CD14-positive monocyte (primary cell): ENCODE data around the gene PDF. TPM values are rescaled to one million over a fixed set of nuclear protein-coding genes. Genes with fewer than 3 reads are reported as not detected.

ENCODE experiments used
- DNase-seq, 3 donors: peaks; one replicate each; pipeline ENCODE4 v3.0.0-alpha.2; 2011 to 2022
- H2AFZ ChIP-seq: 2 replicates; pipeline ENCODE4 v1.6.0; 2012; ENCODE audit warnings: mild to moderate bottlenecking, low read depth, low read length, inconsistent platforms; ENCODE audit not compliant: insufficient read depth, poor library complexity, severe bottlenecking
- H3K27ac ChIP-seq, 2 donors: 1 replicate in 1 of 2; 2 replicates in 1 of 2; pipeline ENCODE4 v1.5.1; 2012 to 2013; ENCODE audit warnings: low read length in 2 of 2, control low read depth in 1 of 2, inconsistent platforms in 1 of 2, low read depth in 1 of 2, mild to moderate bottlenecking in 1 of 2
- H3K27me3 ChIP-seq, 2 donors: one replicate each; pipeline versions ENCODE4 v1.6.0 to v1.6.1; 2011 to 2013; ENCODE audit warnings: low read length in 2 of 2; ENCODE audit not compliant: control insufficient read depth in 2 of 2, insufficient read depth in 2 of 2
- H3K36me3 ChIP-seq, 2 donors: replicated peaks in 1 of 2; 1 replicate in 1 of 2; 2 replicates in 1 of 2; pipeline versions ENCODE4 v1.5.1 to v1.6.1; 2012 to 2013; ENCODE audit warnings: low read length in 2 of 2, control low read depth in 1 of 2, inconsistent platforms in 1 of 2, mild to moderate bottlenecking in 1 of 2; ENCODE audit not compliant: insufficient read depth in 2 of 2, control insufficient read depth in 1 of 2
- H3K4me1 ChIP-seq, 2 donors: 1 replicate in 1 of 2; 2 replicates in 1 of 2; pipeline versions ENCODE4 v1.5.1 to v1.6.1; 2012 to 2013; ENCODE audit warnings: low read length in 2 of 2, control low read depth in 1 of 2, inconsistent platforms in 1 of 2, mild to moderate bottlenecking in 1 of 2, moderate library complexity in 1 of 2; ENCODE audit not compliant: insufficient read depth in 2 of 2, control insufficient read depth in 1 of 2
- H3K4me2 ChIP-seq: replicated peaks from 2 replicates; pipeline ENCODE3; 2012; ENCODE audit warnings: low read length, moderate library complexity, mild to moderate bottlenecking; ENCODE audit not compliant: poor library complexity, severe bottlenecking; ENCODE audit errors: extremely low read depth
- H3K4me3 ChIP-seq, 3 experiments: fragments of 200-600 bp in 1 of 3; sonication (generic) in 1 of 3; replicated peaks in 1 of 3; 1 replicate in 2 of 3; 2 replicates in 1 of 3; pipeline ENCODE4 v1.5.1; 2011 to 2013; ENCODE audit warnings: low read length in 3 of 3, mild to moderate bottlenecking in 3 of 3, control low read depth in 2 of 3, low read depth in 2 of 3, inconsistent platforms in 1 of 3, moderate library complexity in 1 of 3
- H3K79me2 ChIP-seq: 2 replicates; pipeline ENCODE4 v1.6.0; 2012; ENCODE audit warnings: mild to moderate bottlenecking, control low read depth, inconsistent platforms, low read length, moderate library complexity; ENCODE audit not compliant: insufficient read depth
- H3K9ac ChIP-seq: 2 replicates; pipeline ENCODE4 v1.6.0; 2017; ENCODE audit warnings: low read length, mild to moderate bottlenecking; ENCODE audit not compliant: insufficient read depth, poor library complexity, severe bottlenecking
- H3K9me3 ChIP-seq, 2 donors: replicated peaks in 1 of 2; 1 replicate in 1 of 2; 2 replicates in 1 of 2; pipeline versions ENCODE4 v1.5.1 to v1.6.1; 2012 to 2013; ENCODE audit warnings: low read length in 2 of 2, control low read depth in 1 of 2; ENCODE audit not compliant: control insufficient read depth in 1 of 2, insufficient read depth in 1 of 2
- H4K20me1 ChIP-seq: 2 replicates; pipeline ENCODE4 v1.6.0; 2012; ENCODE audit warnings: mild to moderate bottlenecking, low read length, control low read depth, moderate library complexity; ENCODE audit not compliant: insufficient read depth
- H3K27ac Mint-ChIP-seq, 7 donors: one replicate each; pipeline ENCODE4 v1.8.0; 2020; ENCODE audit warnings: mild to moderate bottlenecking in 7 of 7, mixed read lengths in 7 of 7, moderate library complexity in 6 of 7, inconsistent platforms in 2 of 7
- H3K27me3 Mint-ChIP-seq, 3 donors: one replicate each; pipeline ENCODE4 v1.8.0; 2021 to 2022; ENCODE audit warnings: low read depth in 3 of 3, mild to moderate bottlenecking in 3 of 3, mixed read lengths in 3 of 3, moderate library complexity in 3 of 3, inconsistent platforms in 1 of 3
- H3K36me3 Mint-ChIP-seq, 2 donors: one replicate each; pipeline ENCODE4 v1.8.0; 2020; ENCODE audit warnings: mixed read lengths in 2 of 2, inconsistent platforms in 1 of 2, mild to moderate bottlenecking in 1 of 2
- H3K4me1 Mint-ChIP-seq: one replicate; pipeline ENCODE4 v1.8.0; 2020; ENCODE audit warnings: mild to moderate bottlenecking, mixed read lengths
- H3K4me3 Mint-ChIP-seq, 2 donors: one replicate each; pipeline ENCODE4 v1.8.0; 2020; ENCODE audit warnings: mild to moderate bottlenecking in 2 of 2, mixed read lengths in 2 of 2, moderate library complexity in 1 of 2
- H3K9me3 Mint-ChIP-seq, 7 donors: one replicate each; pipeline ENCODE4 v1.8.0; 2020 to 2022; ENCODE audit warnings: mixed read lengths in 7 of 7, mild to moderate bottlenecking in 6 of 7, moderate library complexity in 6 of 7, inconsistent platforms in 2 of 7
- CTCF ChIP-seq: fragments of 200-600 bp; IDR thresholded peaks from one replicate; pipeline ENCODE4 v1.8.0; 2022; ENCODE audit warnings: antibody characterized with exemption, mild to moderate bottlenecking
- WGBS: methylation state at CpG from one replicate; pipeline ENCODE4 v1.1.5; 2013; ENCODE audit warnings: missing lambda C conversion rate; ENCODE audit not compliant: insufficient coverage; 5-methylcytosine and 5-hydroxymethylcytosine counted together
- intact Hi-C, 2 donors: fragments of 100-400 bp; cut with micrococcal nuclease; formaldehyde crosslinking; loops; one replicate each; pipeline versions ENCODE4 v1.15.0 to v1.15.1; 2023
- polyA minus RNA-seq: library from RNA; depleted of rRNA, polyadenylated mRNA; stranded (reverse); fragments of >200 nt; gene quantifications from 2 replicates; pipeline ENCODE4 v1.2.3, GENCODE V29; 2012
- polyA plus RNA-seq, 3 donors: library from polyadenylated mRNA; depleted of rRNA in 1 of 3; unstranded in 2 of 3; stranded (reverse) in 1 of 3; fragments of 300-500 nt in 2 of 3; fragments of >200 nt in 1 of 3; fragmentation: Illumina TruSeq in 2 of 3; gene quantifications; 1 replicate in 2 of 3; 2 replicates in 1 of 3; pipeline ENCODE4 v1.2.3, GENCODE V29; 2012 to 2021
- total RNA-seq, 12 experiments: library from RNA in 1 of 12; stranded (reverse) in 1 of 12; fragments of 120-200 nt in 1 of 12; gene quantifications; one replicate each; pipeline ENCODE4 v1.2.4 and lab custom pipeline; 2013 to 2026; ENCODE audit warnings: mixed read lengths in 6 of 12, inconsistent platforms in 1 of 12

The PDF gene
- 4.7 TPM for total RNA-seq (2013)
- polyA plus RNA-seq (1 to 10 TPM; 2.3 to 7.2 (median 4.2) TPM), polyA minus RNA-seq (3.2 and 5.3 TPM in 2 replicates), total RNA-seq (lab: John Stamatoyannopoulos, UW) (0 to 0.25 (median 0.18) reads per million in 11 experiments)

- Mint-ChIP-seq H3K27ac (peak within 1 kb of the TSS; percentile 33 to 92 (median 87)), H3K4me3 (peak within 1 kb of the TSS; percentile 77 to 86), H3K27me3 (peaks cover 0 to 2% (median 1%) of the 10 kb centered on the region in 3 donors), H3K9me3 (peaks cover 0 to 2% (median 0%) of the 10 kb centered on the region in 7 donors), H3K36me3 (peaks cover 44 to 64% of the 10 kb centered on the region in 2 donors), H3K4me1 (peaks cover 28% of the 10 kb centered on the region)
- H3K36me3 ChIP-seq = peaks cover 35 to 65% of the 10 kb centered on the region in 2 donors
- peak within 1 kb of the TSS; percentile 93 for H3K4me2 ChIP-seq
- H3K9me3 ChIP-seq = no peaks in the 10 kb centered on the region
- H3K4me1 ChIP-seq = peaks cover 13 to 27% of the 10 kb centered on the region in 2 donors
- H3K4me3 ChIP-seq = peak within 1 kb of the TSS; percentile 44 to 88 (median 85)
- WGBS = under 1% methylated on average over 88 of the region's 93 CpGs
- H3K27me3 ChIP-seq = no peaks in the 10 kb centered on the region
- H3K79me2 ChIP-seq = peaks cover 49% of the 10 kb centered on the region
- intact Hi-C loops = no loop called here
- peaks cover 36% of the 10 kb centered on the region for H4K20me1 ChIP-seq
- no peak for TF ChIP-seq CTCF
- peak within 1 kb of the TSS; percentile 90 for H2AFZ ChIP-seq
- H3K9ac ChIP-seq = peak within 1 kb of the TSS; percentile 77
- peak; percentile 53 to 84 (median 63) for DNase-seq
- peak within 1 kb of the TSS; percentile 9 to 82 for H3K27ac ChIP-seq
These were observed at the start of gene PDF for GRCh38 chr16:69330286-69331109. Gene PDF (minus strand): TSS chr16:69330588. CDS start chr16:69330570, 18 bp downstream.

GRCh38 chr16:69378760-69379159, 48.4 kb upstream of the PDF start:
- peaks cover 36% of the 10 kb centered on the region for H3K79me2 ChIP-seq
- Mint-ChIP-seq H3K36me3 (peaks cover 50 to 64% of the 10 kb centered on the region in 2 donors), H3K27ac (no peak overlapping the region), H3K9me3 (no peaks in the 10 kb centered on the region), H3K4me1 (peaks cover 11% of the 10 kb centered on the region), H3K27me3 (no peaks in the 10 kb centered on the region), H3K4me3 (no peak overlapping the region)
- H3K36me3 ChIP-seq = peaks cover 35 to 91% of the 10 kb centered on the region in 2 donors
- H3K4me3 ChIP-seq = no peak overlapping the region
- no peak overlapping the region for H3K9ac ChIP-seq
- intact Hi-C loops = no loop called here
- H3K4me1 ChIP-seq = peaks cover 4 to 12% of the 10 kb centered on the region in 2 donors
- no peak for DNase-seq
- TF ChIP-seq CTCF = no peak
- no CpG with 5 or more reads among the region's 1 CpG for WGBS
- no peak overlapping the region for H3K4me2 ChIP-seq
- H3K27ac ChIP-seq = no peak overlapping the region
- H4K20me1 ChIP-seq = peaks cover 22% of the 10 kb centered on the region
- H3K27me3 ChIP-seq = no peaks in the 10 kb centered on the region
- no peaks in the 10 kb centered on the region for H3K9me3 ChIP-seq
- H2AFZ ChIP-seq = no peak overlapping the region
